ENCODE measurements around the gene ITPK1. TPM values are rescaled to one million over a fixed set of nuclear protein-coding genes. Genes with fewer than 3 reads are reported as not detected.

ITPK1 gene
- total and polyA plus RNA-seq, 10 of the 15 experiments (the other 5 are each of a cell fraction or from before 2014, with no cell fraction given), result 1.3 to 73.2 (median 27.0) TPM

DNA sequence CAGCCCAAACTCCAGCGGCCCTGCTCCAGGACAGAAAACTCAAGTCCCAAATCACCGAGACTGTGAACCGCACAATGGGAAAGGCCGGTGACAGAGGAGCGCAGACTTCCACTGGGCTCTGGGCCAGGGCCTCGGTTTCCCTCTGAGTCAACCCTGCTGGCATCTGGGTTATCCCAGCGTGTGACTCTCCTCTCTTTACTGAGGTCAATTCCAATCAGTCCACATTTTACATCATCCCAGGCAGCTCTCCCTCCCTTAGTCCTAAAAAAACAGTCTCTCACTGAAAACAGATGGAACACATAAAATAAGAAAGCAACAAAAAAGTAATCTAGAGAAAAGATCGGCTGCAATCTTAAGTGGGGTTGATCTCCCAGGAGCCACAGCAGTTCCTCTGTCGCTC is 36.9 kb downstream of the ITPK1 start:
- H3K27me3 ChIP-seq (replicated peaks in 1 of 2; ENCODE audit: control insufficient read depth in 2 of 2, insufficient read depth in 2 of 2, low read length in 1 of 2), result no peaks in the 10 kb centered on the region
- RAD21 ChIA-PET (ENCODE audit: unreplicated experiment), result interaction anchor here (1.4 kb wide), 1 partner anchor 34 kb away, joined by 4 read pairs; no protein-coding TSS in a partner anchor
- DNase-seq (ENCODE audit: low read depth, low spot score) (no peak), FAIRE-seq (no peak), ATAC-seq (no peak)
- no peak overlapping the region for H3K27ac ChIP-seq (ENCODE audit: control insufficient read depth, insufficient read depth)
- CTCF ChIA-PET, result interaction anchor here (0.7 to 2.2 kb wide), 3 partner anchors 19 to 127 kb away, joined by 3 to 8 read pairs (median 5); no protein-coding TSS in a partner anchor
- TF ChIP-seq CBFB (IDR thresholded peaks at IDR 0.05; ENCODE audit: low read depth) (no peak), RBBP5 (conservative IDR thresholded peaks at IDR 0.05) (no peak)
- H3K36me3 ChIP-seq (ENCODE audit: control insufficient read depth in 2 of 2, insufficient read depth in 2 of 2, low read length in 1 of 2), result peaks cover 0 to 1% of the 10 kb centered on the region in 2 experiments; a peak in 3 of 4 replicates
- intact Hi-C loops (cut with micrococcal nuclease; ENCODE audit: unreplicated experiment) (no loop called here), in situ Hi-C loops (cut with MboI) (no loop called here)
- peaks cover 37% of the 10 kb centered on the region for H3K4me1 ChIP-seq (ENCODE audit: control insufficient read depth, insufficient read depth, low read length)
- no TSS peak for BruUV-seq (replicated peaks)
- SMC1A ChIA-PET (ENCODE audit: uncharacterized antibody, unreplicated experiment), result interaction anchor here (1.1 kb wide), 1 partner anchor 19 kb away, joined by 3 read pairs; no protein-coding TSS in a partner anchor
- H3K79me2 ChIP-seq (ENCODE audit: control insufficient read depth, insufficient read depth, low read length), result peaks cover 19% of the 10 kb centered on the region
- no peak overlapping the region for H2AFZ ChIP-seq (ENCODE audit: control insufficient read depth, low read depth, low read length)
- H4K20me1 ChIP-seq (ENCODE audit: control insufficient read depth, insufficient read depth), result no peaks in the 10 kb centered on the region
- 85% methylated on average over 9 of the region's 9 CpGs for WGBS (ENCODE audit: insufficient coverage, insufficient replicate concordance, low lambda C conversion rate, missing lambda C conversion rate)
- no peak overlapping the region for H3K4me2 ChIP-seq (ENCODE audit: control insufficient read depth, insufficient read depth)
- POLR2A ChIA-PET, result interaction anchor here (1.0 to 1.7 kb wide), 2 partner anchors 11 to 19 kb away, joined by 3 to 5 read pairs; no protein-coding TSS in a partner anchor
- no peak overlapping the region for H3K9ac ChIP-seq (ENCODE audit: control insufficient read depth, insufficient read depth, low read length)
- no peak overlapping the region for H3K4me3 ChIP-seq
- no peaks in the 10 kb centered on the region for H3K9me3 ChIP-seq (replicated peaks; ENCODE audit: control insufficient read depth, insufficient read depth, low read length)

DNA sequence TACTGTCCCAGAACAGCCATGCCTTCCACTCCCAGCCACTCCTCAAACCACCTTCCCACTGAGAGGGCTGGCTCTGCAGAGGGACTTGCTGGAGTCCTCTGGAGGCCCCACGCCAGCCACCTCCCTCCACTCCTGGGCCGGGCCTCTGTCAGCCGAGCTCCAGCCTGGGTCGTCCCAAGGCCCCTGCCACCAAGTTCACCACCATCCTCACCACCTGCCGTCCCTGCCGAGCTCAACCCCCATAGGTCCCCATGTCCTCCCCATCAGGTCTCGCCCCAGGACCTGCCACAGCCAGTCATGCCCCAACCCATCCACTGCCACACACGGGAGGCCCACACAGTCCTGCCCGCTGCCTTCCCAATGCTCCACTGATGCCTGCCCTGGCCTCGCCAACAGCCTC is 39.0 kb downstream of the ITPK1 start:
- DNase-seq (ENCODE audit: low read depth, low spot score) (no peak), ATAC-seq (no peak), FAIRE-seq (no peak)
- POLR2A ChIA-PET, result interaction anchor here (1.4 kb wide), 1 partner anchor 16 kb away, joined by 5 read pairs; no protein-coding TSS in a partner anchor
- CTCF ChIA-PET, result interaction anchor here (0.7 to 6.2 kb wide), 2 partner anchors 34 to 37 kb away, joined by 3 to 50 read pairs; no protein-coding TSS in a partner anchor
- no peaks in the 10 kb centered on the region for H4K20me1 ChIP-seq (ENCODE audit: control insufficient read depth, insufficient read depth)
- H3K4me3 ChIP-seq, result no peak overlapping the region
- WGBS (ENCODE audit: insufficient coverage, insufficient replicate concordance, low lambda C conversion rate, missing lambda C conversion rate), result 90% methylated on average over 10 of the region's 10 CpGs
- in situ Hi-C loops (cut with MboI), result no loop called here
- intact Hi-C loops (cut with micrococcal nuclease; ENCODE audit: unreplicated experiment), result no loop called here
- no peak overlapping the region for H2AFZ ChIP-seq (ENCODE audit: control insufficient read depth, low read depth, low read length)
- peaks cover 0 to 1% of the 10 kb centered on the region in 2 experiments; a peak in 3 of 4 replicates for H3K36me3 ChIP-seq (ENCODE audit: control insufficient read depth in 2 of 2, insufficient read depth in 2 of 2, low read length in 1 of 2)
- SMC1A ChIA-PET (ENCODE audit: uncharacterized antibody, unreplicated experiment), result no interaction called here
- H3K27ac ChIP-seq (ENCODE audit: control insufficient read depth, insufficient read depth), result no peak overlapping the region
- H3K4me1 ChIP-seq (ENCODE audit: control insufficient read depth, insufficient read depth, low read length), result peaks cover 43% of the 10 kb centered on the region
- H3K79me2 ChIP-seq (ENCODE audit: control insufficient read depth, insufficient read depth, low read length), result peaks cover 17% of the 10 kb centered on the region
- no peak overlapping the region for H3K9ac ChIP-seq (ENCODE audit: control insufficient read depth, insufficient read depth, low read length)
- RAD21 ChIA-PET (ENCODE audit: unreplicated experiment), result interaction anchor here (1.2 kb wide), 1 partner anchor 37 kb away, joined by 3 read pairs; no protein-coding TSS in a partner anchor
- H3K27me3 ChIP-seq (replicated peaks in 1 of 2; ENCODE audit: control insufficient read depth in 2 of 2, insufficient read depth in 2 of 2, low read length in 1 of 2), result no peaks in the 10 kb centered on the region
- no peaks in the 10 kb centered on the region for H3K9me3 ChIP-seq (replicated peaks; ENCODE audit: control insufficient read depth, insufficient read depth, low read length)
- BruUV-seq (replicated peaks), result no TSS peak
- H3K4me2 ChIP-seq (ENCODE audit: control insufficient read depth, insufficient read depth), result no peak overlapping the region
- TF ChIP-seq MEF2B (IDR thresholded peaks at IDR 0.05; ENCODE audit: partially characterized antibody, poor library complexity, severe bottlenecking) (no peak), WRNIP1 (IDR thresholded peaks at IDR 0.05; ENCODE audit: borderline replicate concordance, low read depth, low read length) (no peak), ZNF274 (IDR thresholded peaks at IDR 0.05; ENCODE audit: insufficient read depth, insufficient read length) (no peak), SUZ12 (IDR thresholded peaks at IDR 0.05; ENCODE audit: unreplicated experiment) (no peak), CBX5 (IDR thresholded peaks at IDR 0.05; ENCODE audit: low read depth) (no peak), NR2F1 (conservative IDR thresholded peaks at IDR 0.05) (no peak), FOS (IDR thresholded peaks at IDR 0.05; ENCODE audit: borderline replicate concordance, extremely low read depth, insufficient read length) (no peak)
- TF ChIP-seq, protein P1, sequence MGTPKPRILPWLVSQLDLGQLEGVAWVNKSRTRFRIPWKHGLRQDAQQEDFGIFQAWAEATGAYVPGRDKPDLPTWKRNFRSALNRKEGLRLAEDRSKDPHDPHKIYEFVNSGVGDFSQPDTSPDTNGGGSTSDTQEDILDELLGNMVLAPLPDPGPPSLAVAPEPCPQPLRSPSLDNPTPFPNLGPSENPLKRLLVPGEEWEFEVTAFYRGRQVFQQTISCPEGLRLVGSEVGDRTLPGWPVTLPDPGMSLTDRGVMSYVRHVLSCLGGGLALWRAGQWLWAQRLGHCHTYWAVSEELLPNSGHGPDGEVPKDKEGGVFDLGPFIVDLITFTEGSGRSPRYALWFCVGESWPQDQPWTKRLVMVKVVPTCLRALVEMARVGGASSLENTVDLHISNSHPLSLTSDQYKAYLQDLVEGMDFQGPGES (IDR thresholded peaks at IDR 0.05), result no peak
- TF ChIP-seq, protein P2, sequence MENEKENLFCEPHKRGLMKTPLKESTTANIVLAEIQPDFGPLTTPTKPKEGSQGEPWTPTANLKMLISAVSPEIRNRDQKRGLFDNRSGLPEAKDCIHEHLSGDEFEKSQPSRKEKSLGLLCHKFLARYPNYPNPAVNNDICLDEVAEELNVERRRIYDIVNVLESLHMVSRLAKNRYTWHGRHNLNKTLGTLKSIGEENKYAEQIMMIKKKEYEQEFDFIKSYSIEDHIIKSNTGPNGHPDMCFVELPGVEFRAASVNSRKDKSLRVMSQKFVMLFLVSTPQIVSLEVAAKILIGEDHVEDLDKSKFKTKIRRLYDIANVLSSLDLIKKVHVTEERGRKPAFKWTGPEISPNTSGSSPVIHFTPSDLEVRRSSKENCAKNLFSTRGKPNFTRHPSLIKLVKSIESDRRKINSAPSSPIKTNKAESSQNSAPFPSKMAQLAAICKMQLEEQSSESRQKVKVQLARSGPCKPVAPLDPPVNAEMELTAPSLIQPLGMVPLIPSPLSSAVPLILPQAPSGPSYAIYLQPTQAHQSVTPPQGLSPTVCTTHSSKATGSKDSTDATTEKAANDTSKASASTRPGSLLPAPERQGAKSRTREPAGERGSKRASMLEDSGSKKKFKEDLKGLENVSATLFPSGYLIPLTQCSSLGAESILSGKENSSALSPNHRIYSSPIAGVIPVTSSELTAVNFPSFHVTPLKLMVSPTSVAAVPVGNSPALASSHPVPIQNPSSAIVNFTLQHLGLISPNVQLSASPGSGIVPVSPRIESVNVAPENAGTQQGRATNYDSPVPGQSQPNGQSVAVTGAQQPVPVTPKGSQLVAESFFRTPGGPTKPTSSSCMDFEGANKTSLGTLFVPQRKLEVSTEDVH (IDR thresholded peaks at IDR 0.05; ENCODE audit: low read depth, partially characterized antibody), result no peak
- TF ChIP-seq, protein P3, sequence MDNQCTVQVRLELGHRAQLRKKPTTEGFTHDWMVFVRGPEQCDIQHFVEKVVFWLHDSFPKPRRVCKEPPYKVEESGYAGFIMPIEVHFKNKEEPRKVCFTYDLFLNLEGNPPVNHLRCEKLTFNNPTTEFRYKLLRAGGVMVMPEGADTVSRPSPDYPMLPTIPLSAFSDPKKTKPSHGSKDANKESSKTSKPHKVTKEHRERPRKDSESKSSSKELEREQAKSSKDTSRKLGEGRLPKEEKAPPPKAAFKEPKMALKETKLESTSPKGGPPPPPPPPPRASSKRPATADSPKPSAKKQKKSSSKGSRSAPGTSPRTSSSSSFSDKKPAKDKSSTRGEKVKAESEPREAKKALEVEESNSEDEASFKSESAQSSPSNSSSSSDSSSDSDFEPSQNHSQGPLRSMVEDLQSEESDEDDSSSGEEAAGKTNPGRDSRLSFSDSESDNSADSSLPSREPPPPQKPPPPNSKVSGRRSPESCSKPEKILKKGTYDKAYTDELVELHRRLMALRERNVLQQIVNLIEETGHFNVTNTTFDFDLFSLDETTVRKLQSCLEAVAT (IDR thresholded peaks at IDR 0.05), result no peak

All from GM12878 (cell line).